Urothelium cell line (cell line): ENCODE measurements around the gene CRCP.
"Not testable (repeated sequence)": the region's sequence is repeated elsewhere in the genome, so short reads cannot be mapped to it uniquely, and the experiment has no call there.

Experiments used
- DNase-seq: peaks from one replicate; pipeline ENCODE4 v3.0.0; 2011; ENCODE audit warnings: low spot score, mixed read lengths
- FAIRE-seq: peaks from 2 replicates; lab custom pipeline; 2011; peaks lifted over from hg19 to GRCh38; lab: Jason Lieb, UNC

The CRCP gene

DNA sequence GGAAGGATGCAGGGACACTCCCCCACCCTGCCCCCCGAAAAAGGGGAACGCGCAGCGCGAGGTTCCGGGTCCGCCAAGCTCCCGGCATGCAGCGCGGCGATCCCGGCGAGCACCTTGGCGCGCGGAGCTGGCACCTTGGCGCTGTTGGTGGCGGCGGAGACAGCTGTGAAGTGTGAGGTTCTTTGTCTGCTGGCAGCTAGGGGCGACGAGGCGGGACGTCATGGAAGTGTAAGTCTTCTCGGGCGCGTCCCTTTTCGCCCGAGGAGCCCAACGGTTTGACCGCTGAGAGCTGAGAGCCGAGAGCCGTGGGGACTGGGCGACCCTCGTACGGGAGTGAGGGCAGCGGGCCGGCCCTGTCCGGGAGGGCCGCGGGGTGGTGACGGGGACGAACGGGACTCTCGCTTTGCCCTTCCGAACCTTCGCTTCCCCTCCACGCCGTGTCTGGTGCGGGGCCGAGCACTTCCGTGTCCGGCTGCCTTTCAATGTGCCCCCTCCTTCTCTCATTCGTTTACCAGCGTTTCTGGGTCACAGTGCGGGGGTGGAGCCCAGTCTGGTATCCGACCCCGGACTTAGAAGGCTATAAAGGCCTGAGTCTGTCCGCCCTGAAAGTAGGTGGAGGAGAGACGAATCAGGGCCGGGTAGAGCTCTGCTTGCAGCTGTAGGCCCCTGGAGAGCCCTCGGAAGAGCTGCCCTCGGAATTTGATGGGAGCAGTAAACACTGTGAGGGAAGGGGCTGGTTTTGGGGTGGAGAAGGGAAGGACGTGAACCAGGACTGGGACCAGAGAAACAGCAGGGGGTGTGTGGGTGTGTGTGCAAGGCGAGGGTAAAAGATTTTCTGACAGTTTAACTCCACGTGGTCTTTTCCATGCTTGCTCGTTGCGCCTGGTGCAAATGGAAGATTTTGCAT is at the start of gene CRCP:
CRCP (plus strand) TSS at position 105 of the 907 bp plus-strand sequence; CDS start at position 221, 116 bp downstream.
- peak; percentile 89 for DNase-seq
- no peak for FAIRE-seq

DNA sequence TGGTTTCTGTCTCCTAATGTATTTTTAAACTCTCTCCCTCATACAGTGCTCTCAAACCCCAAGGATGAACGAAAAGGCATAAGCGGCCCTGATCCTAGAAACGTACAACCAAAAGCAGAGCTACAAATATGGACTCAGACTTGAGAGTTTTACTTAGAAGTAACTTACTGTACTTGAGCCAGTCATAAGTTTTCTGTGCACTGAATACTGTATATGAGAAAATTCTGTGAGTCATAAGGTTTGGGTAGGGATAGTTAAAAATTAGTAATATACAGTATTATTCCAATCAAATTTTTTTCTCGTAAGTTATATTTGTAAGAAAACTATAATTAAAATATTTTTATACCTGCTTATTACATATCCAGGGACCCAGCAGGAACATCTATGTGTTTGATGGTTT is 44.9 kb upstream of the CRCP start:
- FAIRE-seq (no peak), DNase-seq (no peak)

DNA sequence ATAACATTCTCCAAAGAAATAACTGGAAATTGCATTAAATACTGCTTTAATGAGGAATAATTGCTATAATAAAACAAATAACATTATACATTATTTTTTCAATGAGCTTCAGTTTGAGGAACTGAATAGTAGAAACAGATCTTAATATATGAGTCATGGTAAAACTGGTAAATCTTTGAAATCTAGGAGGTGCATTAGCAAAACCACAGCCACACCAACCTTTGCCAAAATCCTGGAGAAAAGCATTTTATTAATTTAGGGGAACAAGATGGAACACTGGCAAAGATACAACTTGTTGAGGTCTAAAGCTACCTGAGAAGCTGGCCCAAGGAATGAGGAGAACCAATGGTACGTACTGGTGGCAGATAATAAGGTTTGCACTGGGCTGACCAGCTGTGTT is 44.4 kb upstream of the CRCP start:
- FAIRE-seq (no peak), DNase-seq (no peak)

DNA sequence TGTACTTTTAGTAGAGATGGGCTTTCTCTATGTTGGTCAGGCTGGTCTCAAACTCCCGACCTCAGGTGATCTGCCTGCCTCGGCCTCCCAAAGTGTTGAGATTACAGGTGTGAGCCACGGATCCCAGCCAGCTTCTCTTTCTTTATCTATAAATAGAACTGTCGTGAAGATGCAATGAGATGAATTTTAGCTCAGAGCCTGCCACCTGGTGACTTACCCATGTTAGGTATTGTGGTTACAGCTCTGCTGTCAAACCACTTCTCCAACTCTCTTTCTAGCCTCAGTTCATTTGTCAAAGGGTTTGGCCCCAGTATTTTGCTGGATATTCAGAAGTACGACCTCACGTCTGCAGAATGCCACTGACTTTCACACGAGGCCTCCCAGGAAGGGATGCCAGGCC is 42.4 kb upstream of the CRCP start:
- DNase-seq, FAIRE-seq: not testable (repeated sequence)

DNA sequence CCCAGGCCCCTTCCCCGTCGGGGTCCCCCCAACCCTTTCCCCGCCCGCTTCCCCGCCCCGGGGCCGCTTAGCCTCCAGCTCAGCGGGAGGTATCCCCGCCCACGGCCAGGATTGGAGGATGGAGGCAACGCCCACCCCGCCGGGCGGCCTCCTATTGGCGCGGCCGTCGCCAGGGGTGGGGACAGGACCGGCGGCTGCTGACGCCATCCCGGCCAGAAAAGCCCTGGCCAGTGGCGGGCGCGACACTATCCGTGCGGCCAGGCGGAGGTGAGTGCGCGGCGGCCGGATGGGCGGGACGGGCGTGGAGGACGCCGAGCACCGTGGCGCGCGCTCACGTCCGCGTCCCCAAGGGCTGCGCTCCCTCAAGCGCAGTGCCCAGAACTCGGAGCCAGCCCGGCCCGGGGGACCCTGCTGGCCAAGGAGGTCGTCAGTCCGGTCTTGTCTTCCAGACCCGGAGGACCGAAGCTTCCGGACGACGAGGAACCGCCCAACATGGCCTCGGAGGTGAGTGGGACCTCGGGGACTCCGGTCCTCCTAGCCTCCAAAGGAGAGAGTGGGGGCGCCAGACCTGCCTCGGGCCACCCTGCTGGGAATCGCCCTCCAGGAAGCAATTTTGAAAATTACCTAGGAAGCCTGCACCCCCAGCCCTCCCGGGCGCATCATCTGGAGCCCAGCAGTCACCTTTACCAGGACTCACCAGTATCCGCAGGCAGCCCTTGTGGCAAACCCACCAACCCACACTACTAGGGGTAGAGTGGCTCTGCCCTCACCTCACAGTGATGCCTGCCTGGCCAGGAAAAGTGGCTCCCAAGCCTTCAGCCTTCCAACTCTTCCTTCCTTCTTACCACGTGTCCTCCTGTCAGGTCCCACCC is 38.8 kb upstream of the CRCP start, which contains the start of gene ASL:
ASL (plus strand) TSS at position 230 of the 872 bp plus-strand sequence; CDS start at position 493, 263 bp downstream.
- FAIRE-seq (peak; percentile 78), DNase-seq (peak; percentile 99)

DNA sequence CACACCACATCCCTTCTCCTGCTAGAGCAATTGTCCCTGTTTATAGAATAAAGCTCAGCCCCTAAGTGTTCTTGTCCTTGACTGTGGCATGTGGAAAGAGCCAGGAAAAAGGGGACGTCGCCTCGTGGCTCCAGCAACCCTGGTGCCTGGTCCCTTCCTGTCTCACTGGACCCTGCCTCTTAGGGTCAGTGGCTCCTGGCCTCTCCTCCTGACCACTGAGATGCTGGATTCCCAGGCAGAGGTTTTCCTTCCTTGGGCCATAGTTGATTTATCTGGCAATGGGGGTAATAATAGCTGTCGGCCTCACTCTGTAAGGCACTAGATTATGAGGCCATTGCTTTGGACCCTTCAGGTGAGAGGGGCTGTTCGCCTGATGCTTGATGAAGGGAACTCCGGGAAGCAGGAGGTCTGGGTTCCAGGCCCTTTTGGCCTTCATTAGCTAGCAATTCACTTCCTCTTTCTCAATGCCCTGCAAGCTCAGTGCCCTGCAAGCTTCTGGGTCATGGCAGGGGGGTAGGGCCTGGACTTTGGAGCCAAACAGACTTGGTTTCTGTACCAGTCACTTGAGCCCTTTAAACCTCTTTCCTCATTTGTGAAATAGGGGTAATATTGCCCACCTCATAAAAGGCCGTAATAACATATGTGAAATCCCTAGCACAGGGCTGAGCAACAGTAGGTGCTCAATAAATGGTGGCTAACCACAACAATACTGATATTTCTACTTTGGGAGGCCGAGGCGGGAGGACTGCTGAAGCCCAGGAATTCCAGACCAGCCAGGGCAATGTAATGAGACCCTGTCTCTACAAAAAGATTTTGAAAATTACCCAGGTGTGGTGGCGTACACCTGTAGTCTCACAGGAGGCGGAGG is 38.0 kb upstream of the CRCP start:
- DNase-seq (no peak), FAIRE-seq (no peak)

DNA sequence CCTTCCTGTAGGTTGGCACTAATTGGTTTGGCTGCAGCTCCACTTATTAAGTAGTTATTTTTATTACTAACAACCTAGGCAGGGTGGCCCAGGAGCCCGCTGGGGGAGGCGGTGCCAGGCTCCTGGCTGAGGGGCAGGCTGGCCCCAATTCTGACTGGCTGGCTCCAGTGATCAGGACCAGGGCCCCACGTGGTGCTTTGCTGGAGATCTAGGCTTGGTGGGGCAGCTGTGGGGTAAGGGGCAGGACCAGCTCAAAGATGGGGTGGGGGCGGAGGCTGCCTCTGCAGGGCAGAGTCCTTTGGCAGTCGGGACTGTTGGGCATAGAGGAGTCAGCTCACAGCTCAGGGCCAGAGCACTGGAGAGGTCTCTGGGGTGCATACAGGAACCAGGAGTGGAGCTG is 36.6 kb upstream of the CRCP start:
- no peak for DNase-seq
- FAIRE-seq = no peak

DNA sequence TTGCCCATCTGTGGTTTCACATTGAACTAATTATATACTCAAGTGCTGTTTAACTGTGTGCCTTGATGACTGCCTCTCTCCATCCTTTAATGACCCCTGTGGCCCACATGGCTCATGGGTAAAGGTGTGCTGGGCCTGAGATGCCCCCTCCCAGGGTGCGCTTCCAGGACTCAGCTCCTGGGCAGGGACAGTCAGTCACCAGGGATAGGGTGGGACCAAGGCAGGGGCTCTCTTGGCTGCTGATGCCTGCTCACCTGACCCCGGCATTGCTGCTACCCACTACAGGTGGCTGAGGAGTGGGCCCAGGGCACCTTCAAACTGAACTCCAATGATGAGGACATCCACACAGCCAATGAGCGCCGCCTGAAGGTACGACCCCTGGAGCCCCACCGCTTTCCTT is 32.6 kb upstream of the CRCP start:
- no peak for FAIRE-seq
- DNase-seq = no peak

DNA sequence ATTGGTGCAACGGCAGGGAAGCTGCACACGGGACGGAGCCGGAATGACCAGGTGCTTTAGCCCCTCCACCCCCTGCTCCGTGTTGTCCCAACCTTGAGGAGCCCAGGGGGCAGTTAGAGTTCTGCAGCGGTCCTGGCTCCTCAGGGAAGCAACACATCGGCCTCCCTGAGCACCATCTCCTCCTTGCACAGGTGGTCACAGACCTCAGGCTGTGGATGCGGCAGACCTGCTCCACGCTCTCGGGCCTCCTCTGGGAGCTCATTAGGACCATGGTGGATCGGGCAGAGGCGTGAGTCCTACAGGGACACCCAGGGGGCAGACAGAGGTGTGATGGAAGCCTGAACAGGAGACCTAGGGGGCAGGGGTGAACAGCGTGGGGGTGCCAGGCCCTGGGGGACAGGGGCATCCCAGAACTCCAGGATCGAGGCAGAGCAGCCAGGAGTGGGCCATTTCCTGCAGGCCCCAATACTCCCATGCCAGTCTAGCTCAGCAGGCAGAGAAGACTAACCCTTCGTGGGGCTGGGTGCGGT is 31.7 kb upstream of the CRCP start:
- FAIRE-seq (no peak), DNase-seq (no peak)

DNA sequence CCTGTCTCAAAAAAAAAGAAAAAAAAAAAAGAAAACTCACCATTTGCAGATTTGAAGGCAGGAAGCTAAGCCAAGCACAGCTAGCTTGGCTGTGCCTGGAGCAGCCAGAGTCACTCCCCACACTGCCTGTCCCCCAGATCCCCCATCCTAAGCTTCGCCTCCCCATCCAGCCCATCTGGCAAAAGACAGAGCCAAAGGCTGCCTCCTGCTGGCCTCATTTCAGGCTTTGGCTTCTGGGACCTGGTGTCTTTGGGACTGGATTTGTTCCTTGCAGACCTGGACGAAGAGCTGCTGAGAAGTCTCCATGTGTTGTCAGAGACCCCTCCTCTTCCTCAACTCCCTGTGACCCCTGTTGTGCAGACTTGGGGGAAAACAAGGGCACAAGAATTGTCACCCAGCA is 31.0 kb upstream of the CRCP start:
- no peak for DNase-seq
- no peak for FAIRE-seq

DNA sequence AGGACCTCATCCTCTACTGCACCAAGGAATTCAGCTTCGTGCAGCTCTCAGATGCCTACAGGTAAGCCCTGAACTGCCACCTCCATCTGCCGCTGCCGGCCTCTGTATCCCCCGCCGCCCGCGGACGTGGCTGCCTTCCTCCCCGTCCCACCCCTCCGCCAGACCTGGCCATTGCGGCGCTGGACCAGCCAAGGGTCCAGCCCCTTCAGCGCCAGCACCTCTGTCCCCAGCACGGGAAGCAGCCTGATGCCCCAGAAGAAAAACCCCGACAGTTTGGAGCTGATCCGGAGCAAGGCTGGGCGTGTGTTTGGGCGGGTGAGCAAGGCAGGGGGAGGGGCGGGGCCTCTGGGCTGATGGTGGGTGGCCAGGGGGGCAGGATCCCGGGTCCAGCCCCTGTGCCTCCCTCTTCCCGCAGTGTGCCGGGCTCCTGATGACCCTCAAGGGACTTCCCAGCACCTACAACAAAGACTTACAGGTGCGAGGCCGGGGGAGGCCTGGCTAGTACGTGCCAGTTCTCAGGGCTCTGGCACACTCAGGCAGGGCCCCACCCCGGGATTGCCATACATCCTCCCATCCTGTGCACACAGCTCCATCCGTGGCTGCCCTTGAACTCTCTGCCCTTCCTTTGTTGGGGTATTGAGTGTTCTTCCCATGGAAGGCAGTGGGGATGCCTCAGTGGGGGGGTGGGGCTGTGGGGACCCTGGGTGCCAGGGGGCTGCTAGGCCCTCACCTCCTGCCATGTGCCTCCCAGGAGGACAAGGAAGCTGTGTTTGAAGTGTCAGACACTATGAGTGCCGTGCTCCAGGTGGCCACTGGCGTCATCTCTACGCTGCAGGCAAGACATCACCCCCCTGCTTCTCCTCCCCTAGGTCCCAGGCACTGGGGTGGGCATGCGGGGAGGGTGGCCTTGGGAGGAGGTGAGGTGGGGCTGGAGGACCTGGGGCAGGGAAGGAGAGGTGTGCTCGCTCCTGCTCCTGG is 25.5 kb upstream of the CRCP start:
- FAIRE-seq = no peak

DNA sequence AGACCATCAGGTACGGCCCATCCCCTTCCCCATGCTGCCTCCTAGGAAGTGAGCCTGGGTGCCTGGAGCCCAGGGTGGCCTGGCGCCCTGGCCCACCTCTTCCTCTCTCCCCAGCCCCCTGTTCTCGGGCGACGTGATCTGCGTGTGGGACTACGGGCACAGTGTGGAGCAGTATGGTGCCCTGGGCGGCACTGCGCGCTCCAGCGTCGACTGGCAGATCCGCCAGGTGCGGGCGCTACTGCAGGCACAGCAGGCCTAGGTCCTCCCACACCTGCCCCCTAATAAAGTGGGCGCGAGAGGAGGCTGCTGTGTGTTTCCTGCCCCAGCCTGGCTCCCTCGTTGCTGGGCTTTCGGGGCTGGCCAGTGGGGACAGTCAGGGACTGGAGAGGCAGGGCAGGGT is 22.0 kb upstream of the CRCP start:
- FAIRE-seq (no peak), DNase-seq (no peak)

More for the DNA sequence above, 25.5 kb upstream of the CRCP start:
- DNase-seq = no peak

DNA sequence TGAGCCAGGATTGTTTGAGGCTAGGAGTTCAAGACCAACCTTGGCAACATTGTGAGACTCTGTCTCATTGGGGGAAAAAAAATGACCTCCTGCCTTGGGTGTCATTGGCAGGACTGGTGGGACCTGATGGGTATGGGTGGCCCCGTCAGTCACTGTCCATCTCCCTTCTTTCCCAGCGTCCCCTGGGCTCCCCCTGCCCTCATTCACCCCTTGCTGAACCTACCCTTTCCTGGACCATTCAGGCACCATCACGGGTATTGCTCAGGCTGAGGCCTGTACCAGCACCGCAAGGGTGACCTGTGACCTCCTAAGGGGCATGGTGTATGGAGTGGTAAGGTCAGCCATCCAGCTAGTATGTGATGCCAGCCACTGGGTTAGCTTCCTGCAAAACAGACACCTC is 19.6 kb upstream of the CRCP start:
- DNase-seq (no peak), FAIRE-seq (no peak)

DNA sequence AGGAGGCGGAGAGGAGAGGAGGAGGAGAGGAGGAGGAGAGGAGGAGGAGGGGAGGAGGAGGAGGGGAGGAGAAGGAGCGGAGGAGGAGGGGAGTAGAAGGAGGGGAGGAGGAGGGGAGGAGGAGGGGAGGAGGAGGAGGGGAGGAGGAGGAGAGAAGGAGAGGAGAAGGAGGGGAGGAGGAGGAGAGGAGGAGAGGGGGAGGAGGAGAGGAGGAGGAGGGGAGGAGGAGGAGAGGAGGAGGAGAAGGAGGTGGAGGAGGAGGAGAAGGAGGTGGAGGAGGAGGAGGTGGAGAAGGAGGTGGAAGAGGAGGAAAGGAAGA is 15.5 kb upstream of the CRCP start:
- FAIRE-seq = no peak
- DNase-seq = no peak

DNA sequence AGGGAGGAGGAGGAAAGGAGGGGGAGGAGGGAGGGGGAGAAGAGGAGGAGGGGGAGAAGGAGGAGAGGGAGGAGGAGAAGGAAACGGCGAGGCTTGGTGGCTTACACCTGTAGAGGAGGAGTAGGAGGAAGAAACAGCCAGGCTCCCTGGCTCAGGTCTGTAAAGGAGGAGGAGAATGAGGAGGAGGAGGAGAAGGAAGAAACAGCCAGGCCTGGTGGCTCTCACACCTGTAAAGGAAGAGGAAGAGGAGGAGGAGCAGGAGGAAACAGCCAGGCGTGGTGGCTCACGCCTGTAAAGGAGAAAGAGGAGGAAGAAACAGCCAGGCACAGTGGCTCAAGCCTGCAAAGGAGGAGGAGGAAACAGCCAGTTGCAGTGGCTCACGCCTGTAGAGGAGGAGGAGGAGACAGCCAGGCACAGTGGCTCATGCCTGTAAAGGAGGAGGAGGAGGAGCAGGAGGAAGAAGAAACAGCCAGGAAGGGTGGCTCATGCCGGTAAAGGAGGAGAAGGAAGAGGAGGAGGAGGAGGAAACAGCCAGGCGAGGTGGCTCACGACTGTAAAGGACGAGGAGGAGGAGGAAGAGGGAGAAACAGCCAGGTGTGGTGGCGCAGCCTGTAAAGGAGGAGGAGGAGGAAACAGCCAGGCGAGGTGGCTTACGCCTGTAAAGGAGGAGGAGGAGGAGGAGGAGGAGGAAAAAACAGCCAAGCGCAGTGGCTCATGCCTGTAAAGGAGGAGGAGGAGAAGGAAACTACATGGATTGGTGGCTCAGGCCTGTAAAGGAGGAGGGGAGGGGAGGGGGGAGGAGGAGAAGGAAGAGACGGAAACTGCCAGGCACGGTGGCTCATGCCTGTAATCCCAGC is 14.9 kb upstream of the CRCP start:
- DNase-seq (peak; percentile 59), FAIRE-seq (peak; percentile 77)

DNA sequence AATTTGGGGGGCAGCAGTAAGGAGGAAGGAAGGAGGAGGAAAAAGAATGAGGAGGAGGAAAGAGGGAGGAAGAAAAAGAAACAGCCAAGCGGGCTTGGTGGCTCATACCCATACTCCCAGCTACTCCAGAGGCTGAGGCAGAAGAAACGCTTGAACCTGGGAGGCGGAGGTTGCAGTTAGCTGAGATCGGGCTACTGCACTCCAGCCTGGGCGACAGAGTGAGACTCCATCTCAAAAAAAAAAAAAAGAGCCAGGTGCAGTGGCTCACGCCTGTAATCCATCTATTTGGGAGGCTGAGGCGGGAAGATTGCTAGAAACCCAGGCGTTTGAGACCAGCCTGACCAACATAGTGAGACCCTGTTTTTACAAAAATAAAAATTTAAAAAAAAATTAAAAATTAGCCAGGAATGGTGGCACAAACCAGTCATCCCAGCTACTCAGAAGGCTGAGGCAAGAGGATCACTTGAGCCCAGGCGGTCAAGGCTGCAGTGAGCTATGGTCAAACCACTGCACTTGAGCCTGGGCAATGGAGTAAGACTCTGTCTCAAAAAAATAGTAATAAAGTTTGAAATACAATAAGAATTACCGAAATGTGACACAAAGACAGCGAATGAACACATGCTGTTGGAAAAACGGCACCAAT is 14.1 kb upstream of the CRCP start:
- no peak for FAIRE-seq
- DNase-seq = no peak

DNA sequence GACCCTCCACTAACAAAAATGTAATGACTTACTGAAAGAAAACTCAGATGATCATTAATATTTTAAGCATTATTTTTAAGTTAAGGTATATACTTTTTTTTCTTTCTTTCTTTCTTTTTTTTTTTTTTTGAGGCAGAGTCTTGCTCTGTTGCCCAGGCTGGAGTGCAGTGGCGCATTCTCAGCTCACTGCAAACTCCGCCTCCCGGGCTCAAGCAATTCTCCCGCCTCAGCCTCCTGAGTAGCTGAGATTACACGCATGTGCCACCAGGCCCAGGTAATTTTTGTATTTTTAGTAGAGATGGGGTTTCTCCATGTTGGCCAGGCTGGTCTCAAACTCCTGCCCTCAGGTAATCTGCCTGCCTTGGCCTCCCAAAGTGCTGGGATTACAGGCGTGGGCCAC is 12.5 kb upstream of the CRCP start:
- not testable (repeated sequence) for FAIRE-seq, DNase-seq

DNA sequence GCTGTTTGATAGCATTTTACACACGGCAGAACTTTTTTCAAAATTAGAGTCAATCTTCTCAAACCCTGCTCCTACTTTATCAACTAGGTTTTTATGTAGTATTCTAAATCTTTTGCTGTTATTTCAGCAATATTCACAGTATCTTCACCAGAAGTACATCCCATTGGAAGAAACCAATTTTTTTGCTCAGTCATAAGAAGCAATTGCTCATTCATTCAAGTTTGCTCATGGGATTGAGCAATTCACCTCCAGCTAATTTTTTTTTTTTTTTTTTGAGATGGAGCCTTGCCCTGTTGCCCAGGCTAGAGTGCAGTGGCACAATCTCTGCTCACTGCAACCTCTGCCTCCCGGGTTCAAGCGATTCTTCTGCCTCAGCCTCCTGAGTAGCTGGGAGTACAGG is 10.7 kb upstream of the CRCP start:
- not testable (repeated sequence) for FAIRE-seq, DNase-seq
